OCI-M1 (cell line): ENCODE measurements around the gene ATP1A3.

Experiments
- DNase-seq: peaks from one replicate; lab custom pipeline; 2025; lab: John Stamatoyannopoulos, UW

ATP1A3 gene

DNA sequence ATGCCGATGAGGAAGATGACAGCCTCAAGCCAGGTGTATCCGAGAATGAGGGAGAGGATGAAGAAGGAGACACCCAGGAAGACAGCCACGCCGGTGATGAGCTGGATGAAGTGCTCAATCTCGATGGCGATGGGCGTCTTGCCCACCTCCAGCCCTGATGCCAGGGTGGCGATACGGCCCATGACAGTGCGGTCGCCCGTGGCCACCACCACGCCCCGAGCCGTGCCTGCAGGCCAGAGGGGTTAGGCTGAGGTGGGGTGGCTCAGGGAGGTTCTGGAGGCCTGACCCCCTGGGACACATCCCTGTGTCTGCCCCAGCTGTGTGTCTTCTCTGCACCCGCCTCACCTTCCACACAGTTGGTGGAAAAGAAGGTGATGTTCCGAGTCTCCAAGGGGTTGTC, 9.1 kb downstream of the ATP1A3 start:
- no peak for DNase-seq

GRCh38 chr19:41981724-41982123, 12.3 kb downstream of the ATP1A3 start:
- DNase-seq: no peak

DNA sequence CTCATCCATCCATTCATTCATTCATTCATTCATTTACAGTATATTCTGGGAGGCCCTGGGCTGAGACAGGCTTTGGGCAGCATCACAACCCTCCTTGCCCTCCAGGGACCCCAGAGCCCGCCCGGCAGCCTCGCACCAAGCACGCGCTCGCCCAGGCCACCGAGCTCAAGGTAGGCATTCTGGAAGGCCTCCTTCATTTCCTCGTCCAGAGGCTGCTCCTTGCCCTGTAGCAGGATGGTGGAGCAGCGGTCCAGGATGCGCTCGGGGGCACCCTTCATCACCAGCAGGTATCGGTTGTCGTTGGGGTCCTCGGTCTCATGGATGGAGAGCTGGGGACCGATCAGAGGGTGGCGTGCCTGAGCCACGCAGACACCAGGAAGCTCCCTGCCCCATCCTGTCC, 15.6 kb downstream of the ATP1A3 start:
- DNase-seq: no peak

DNA sequence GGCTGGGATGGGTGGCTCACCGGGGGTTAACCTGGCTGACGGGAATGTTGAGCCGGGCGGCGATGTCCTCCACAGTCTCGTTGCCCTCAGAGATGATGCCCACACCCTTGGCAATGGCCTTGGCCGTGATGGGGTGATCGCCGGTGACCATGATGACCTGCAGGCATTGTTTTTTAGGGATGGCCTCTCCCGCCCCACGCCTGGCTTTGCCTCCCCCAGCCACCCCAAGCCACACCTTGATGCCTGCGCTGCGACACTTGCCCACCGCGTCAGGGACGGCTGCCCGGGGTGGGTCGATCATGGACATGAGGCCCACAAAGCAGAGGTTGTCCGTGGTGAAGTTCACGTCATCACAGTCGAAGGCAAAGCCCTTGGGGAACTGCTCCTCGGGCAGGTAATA, 16.1 kb downstream of the ATP1A3 start:
- no peak for DNase-seq

DNA sequence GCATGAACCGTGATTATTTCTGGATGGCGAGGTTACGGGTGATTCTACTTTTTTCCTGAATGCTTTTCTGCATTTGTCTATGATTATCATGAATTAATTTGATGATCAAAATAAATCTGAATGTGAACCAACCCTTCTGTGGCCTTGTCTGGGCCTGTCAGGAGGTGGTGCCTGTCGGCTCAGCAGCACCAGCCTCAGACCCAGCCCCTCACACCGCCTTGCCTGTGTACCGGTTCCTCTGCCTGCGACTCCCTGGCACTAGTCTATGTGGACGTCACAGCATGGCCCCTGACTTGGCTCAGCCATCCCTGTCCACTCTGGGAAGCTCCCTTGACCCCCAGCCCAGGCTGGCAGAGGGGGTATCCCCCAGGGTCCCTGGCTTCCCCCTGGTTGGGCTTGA, 19.4 kb downstream of the ATP1A3 start:
- no peak for DNase-seq

DNA sequence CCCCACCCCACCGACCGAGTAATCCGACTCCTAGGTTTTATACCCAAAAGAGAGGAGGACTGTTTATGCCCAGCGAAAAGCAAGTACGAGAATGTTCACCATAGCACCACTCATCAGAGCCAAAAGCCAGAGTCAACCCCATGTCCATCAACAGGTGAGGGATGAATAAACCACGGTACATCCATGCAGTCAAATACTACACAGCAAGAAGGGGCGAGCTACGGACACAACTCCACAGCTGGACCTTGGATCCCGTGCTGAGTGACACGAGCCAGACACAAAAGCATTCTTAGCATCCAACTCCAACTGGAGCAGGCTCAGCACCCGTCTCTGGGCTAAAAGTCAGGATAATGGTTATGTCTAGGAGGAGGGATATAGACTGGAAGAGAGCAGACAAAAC, 22.7 kb downstream of the ATP1A3 start:
- DNase-seq: no peak

GRCh38 chr19:41969772-41970458, 24.1 kb downstream of the ATP1A3 start:
- DNase-seq: no peak

DNA sequence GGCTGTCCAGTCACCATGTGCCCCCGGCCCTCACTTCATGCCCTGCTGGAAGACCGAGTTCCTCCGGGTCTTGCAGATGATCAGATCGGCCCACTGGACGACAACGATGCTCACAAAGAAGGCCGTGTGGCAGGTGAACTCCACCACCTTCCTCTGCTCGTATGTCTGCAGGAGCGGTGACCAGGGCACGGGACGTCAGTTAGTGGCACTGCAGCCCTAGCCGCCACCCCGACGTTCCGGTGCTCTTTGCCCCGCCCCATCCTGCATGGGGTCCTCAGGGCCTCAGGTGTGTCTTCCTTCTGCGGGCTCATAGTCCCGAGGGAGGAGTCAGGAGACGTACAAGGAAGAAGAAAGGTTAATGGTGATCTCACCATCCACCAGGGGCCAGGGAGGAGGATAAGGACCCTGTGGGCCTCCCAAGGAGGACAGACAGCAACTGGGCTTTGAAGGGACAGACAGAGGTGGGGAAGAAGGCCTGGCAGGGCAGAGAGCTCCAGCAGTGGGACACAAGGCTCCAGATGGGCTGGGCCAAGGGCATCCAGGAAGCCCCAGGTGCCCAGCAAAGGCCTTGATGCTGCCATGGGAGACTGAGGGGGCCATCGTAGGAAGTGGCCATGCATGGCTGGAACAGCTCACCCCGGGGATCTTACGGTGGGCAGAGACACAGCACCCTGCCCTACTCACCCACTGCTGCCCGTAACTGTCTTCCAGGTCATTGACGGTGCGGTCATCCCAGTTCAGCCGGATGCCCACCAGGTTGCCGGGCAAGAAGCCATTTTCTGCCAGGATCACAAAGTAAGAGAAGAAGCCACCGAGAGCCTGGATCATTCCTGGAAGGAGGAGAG, 25.1 kb downstream of the ATP1A3 start:
- DNase-seq: no peak

- DNase-seq: peak; percentile 30
Measured at GRCh38 chr19:41967054-41967783, 26.8 kb downstream of the ATP1A3 start.

DNA sequence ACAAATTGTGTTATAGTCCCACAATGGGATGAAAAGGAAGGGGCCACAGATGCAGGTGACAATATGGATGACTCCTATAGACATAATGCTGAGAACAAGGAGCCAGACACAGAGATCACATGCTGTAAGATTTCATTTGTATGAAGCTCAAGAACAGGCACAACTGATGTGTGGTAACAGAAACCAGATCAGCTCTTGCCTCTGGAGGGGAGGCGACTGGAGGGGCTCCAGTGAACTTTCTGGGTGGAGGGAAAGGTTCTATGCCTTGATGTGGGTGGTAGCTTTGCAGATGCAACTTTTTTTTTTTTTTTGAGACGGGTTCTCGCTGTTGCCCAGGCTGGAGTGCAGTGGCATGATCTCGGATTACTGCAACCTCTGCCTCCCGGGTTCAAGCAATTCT, 28.9 kb downstream of the ATP1A3 start:
- DNase-seq: no peak

GRCh38 chr19:41960973-41961372, 33.1 kb downstream of the ATP1A3 start:
- DNase-seq: peak; percentile 62

- peak; percentile 96 for DNase-seq
Measured at GRCh38 chr19:41959056-41960053, 34.7 kb downstream of the ATP1A3 start, which contains the start of gene RABAC1. Gene RABAC1, minus strand, starts transcription at chr19:41959321. Its CDS starts 29 bp downstream, at chr19:41959292.

DNA sequence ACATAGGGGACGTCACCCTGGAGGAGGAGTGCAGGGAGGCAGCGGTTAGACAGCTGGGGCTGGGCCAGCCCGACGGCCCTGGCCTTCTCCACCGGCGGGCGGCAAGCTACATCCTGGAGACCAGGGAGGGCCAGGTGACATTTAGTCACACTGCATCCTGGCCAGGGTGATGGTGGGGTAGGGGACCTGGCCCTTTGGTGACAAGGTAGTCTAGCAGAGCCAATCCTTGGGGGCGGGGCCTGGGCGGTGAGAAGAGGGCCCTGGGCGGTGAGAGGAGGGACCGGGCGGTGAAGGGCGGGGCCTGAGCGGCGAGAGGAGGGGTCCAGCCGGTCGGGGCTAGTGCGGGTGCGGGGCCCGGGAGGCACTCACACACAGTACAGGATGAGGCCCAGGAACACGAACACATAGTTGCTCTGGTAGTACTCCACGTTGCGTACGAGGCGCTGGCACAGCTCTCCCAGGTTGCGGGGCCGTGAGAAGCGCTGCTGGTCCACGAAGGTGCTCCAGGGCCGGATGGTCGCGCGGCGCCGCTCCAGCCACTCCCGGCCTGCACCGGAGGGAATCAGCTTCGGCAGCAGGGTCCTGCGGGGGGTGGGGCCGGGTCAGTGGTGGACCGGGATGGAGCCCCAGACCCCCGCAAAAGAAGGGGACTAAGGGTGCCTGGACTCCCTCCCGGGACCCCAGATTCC, 35.5 kb downstream of the ATP1A3 start:
- peak; percentile 85 for DNase-seq

DNA sequence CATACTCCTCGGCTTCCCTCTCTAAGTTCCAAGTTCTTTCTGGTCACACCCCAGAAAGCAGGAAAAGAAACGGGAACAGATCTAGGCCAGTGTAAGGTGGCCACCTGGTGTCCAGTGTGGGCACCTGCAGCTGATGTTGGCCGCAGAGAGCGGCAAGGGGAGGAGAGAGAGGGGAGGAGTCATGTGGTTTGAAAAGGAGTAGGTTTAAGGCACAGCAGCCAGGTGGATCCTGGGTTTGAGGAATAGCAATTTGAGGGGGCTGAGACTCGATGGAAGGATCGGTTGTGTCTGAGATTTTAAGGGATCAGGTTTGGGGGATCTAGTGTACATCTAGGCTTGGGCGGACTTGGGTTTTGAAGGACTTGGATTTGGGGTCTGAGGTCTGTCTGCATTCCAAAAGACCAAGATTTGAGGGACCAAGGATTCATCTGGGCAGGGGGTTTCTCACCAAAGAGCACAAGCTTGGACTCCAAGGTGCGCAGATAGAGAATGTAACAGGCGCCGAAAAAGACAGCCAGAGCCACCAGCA, 36.1 kb downstream of the ATP1A3 start:
- peak; percentile 93 for DNase-seq

- no peak for DNase-seq
Measured at GRCh38 chr19:41957161-41957837, 36.7 kb downstream of the ATP1A3 start.

- no peak for DNase-seq
Measured at GRCh38 chr19:41956621-41957020, 37.4 kb downstream of the ATP1A3 start.

DNA sequence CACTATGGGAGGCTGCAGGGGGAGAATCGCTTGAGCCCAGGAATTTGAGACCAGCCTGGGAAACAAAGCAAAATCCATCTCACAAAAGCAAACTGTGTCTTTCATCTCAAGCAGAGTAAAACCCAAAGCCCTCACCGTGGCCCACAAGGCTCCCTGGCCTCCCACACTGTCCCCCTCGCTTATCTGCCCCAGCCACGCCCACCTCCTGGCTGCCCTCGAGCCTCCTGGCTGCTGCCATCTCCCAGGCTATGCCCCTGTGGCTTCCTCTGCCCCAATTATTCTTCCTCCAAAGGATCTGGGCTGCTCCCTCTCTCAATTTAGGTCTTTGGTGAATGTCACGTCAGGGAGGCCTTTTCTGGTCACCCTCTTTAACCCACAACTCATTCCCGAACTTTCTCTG, 38.5 kb downstream of the ATP1A3 start:
- peak; percentile 43 for DNase-seq

GRCh38 chr19:41951686-41952172, 42.3 kb downstream of the ATP1A3 start:
- peak; percentile 91 for DNase-seq

- DNase-seq: no peak
Measured at GRCh38 chr19:41947091-41947490, 46.9 kb downstream of the ATP1A3 start.
